ENCODE data around the gene PROCR.
"Not testable (repeated sequence)": the region's sequence is repeated elsewhere in the genome, so short reads cannot be mapped to it uniquely, and the experiment has no call there.

The PROCR gene

GRCh38 chr20:35171753-35172433, at the start of gene PROCR:
TSS of gene PROCR (plus strand) at chr20:35172072. CDS start at chr20:35172155, 83 bp downstream.
- DNase-seq = peak; percentile 93

DNA sequence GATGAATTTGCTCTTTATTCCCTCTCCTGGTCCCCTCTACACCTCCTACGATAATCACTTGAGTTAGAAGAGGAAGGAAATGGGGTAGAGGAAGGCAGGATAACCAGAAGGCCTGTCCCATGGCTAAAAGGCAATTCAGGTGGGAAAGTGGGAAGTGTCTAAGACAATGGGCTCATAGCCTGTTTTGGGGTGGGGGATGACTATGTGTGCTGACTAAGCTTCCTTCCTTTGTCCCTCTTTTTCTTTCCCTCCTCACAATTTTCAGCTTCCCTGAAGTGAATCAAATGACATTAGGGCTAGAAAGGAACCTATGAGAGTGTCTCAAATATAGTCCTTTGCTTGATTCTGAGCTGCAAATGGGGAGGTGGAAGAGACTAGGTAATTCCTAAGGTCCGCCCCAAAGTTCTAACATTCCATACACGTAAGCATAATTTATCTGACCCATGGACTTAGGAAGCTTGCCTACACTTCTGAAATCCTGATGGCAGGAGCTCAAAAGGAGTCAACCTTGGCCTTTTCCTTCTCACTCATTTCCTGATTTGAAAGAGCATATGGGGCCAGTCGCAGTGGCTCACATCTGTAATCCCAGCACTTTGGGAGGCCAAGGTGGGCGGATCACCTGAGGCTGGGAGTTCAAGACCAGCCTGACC, 49.0 kb upstream of the PROCR start:
- DNase-seq = no peak

DNA sequence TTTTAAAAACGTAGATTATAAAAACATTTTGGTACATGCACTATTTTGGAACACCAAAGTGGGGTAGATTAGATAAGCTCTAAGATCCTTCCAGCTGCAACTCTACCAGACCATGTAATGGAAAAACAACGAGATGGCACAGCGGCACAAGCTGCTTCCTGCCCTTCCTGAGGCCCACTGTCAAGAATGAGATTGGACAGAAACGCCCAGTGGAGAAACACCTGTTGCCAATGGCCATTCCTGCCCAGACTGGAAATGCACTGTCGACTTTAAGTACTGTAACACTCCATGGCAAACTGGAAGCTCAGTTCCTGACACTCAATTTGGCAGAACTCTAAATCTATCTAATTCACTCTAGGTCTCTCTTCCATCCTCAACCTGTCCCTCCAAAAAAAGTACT, 46.1 kb upstream of the PROCR start:
- DNase-seq = no peak

DNA sequence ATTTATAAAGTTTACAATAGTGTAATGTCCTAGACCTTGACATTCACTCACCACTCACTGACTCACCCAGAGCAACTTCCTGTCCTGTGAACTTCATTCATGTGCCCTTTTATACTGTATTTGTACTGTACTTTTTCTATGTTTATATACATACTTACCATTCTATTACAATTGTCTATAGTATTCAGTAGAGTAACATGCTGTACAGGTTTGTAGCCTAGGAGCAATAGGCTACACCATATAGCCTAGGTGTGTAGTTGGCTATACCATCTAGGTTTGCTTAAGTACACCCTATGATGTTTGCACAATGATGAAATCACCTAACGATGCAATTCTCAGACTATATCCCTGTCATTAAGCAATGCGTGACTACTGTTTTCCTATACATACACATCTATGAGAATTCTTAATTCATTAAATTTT, 42.2 kb upstream of the PROCR start:
- no peak for DNase-seq

- no peak for DNase-seq
These were observed 39.9 kb upstream of the PROCR start for GRCh38 chr20:35131934-35132333.

DNA sequence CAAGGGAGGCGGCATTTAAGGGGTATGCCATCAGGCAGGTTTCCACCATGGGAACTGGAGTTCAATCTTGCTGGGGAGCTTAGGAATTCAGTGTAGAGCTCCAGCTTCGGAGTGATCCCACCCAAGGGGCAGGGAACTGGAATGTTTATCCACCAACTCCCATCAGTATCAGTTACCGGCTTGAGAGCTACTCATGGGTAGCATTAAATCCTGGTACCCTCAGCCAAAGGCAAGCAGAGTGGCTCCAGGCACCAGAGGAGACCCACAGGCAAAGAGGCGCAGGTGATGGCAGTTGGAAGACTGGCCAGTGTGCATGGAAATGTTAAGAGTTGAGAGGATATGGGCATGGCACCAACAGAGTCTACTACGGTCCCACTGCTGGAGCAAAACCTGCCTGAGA, 38.8 kb upstream of the PROCR start:
- no peak for DNase-seq

DNA sequence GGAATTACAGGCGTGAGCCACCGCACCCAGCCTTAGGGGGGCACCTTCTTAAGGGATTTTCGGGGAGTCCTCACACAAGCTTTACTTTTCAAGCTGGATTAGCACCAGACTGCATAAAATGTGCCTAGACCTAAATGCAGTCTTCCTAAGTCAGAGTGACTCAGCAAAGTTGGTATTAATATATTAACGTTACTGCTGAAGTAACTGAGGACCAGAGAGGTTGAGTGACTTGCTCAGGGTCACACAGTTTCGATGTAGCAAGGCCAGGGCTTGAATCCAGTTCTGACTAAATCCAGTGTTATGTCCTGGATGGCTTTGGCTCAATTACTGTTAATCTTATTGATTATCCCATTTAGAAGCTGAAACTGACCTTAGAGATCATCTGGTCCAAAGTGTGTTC, 38.1 kb upstream of the PROCR start:
- DNase-seq = no peak

DNA sequence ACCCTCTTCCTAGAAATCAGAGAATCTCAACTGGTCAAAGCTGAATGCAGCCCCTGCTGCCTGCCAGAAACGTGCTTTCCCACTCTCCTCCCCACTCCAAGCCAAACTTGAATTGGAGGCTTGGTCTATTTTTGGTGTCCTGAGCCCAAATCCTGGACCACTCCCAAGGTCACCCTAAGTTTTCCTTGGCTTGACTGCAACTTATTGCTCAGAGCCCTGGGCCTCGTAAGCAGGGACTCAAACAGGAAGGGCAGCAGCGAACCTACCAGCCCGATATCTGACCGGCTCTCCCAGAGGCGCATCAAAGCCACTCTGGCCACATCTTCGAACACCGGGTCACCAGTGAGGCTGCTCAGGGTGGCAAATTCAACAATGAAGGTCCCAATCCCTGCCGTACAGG, 37.4 kb upstream of the PROCR start:
- DNase-seq = peak; percentile 41

DNA sequence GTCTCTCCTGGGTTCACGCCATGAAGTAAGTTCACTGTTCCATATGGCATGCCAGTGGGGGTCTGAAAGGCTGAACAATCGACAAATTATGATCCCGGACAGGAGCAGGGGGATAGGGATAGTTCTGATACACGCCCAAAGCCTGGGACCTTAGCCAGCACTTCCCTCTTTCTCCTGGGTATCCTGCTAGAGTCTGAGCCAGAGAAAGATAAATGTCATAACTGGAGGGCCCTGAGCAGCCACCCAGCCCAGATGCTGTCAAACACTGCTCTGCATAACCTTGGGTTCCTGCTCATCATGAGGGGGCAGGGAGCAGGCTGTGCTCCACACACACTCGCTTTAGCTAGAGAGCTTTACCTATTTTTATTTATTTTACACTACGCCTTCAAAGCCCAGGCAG, 37.0 kb upstream of the PROCR start:
- peak; percentile 41 for DNase-seq

DNA sequence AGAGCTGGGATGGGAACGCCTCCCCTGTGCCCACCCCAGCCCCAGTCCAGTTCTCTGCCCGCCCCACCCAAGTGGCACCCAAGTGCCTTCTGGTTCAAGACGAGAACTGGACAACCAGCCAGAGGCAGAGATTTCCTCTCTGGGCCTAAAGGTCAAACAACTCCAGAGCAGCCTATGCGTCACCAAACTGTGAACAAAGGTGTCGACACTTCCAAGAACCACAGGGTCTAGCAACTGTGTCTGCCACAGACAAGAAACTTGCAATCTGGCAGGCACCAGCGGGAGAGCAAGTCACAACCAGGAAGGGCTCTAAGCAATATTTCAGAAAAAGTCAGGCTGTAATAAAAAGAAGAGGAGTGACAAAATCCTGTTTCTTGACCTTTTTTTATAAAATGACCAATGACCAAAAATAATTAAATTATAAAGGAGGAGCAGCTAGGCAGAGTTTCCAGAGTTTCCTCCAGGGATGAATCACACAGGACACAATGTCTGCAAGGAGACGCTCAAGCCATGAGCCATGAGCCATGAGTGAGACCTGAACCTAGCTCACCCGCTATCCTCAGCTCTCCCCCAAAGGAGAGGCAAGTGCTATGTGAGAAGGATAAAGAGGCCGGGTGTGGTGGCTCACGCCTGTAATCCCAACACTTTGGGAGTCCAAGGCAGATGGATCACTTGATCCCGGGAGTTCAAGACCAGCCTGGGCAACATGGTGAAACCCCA, 35.8 kb upstream of the PROCR start:
- no peak for DNase-seq

- DNase-seq = no peak
These were observed 27.2 kb upstream of the PROCR start for GRCh38 chr20:35144694-35145093.

GRCh38 chr20:35145141-35145564, 26.7 kb upstream of the PROCR start:
- no peak for DNase-seq

DNA sequence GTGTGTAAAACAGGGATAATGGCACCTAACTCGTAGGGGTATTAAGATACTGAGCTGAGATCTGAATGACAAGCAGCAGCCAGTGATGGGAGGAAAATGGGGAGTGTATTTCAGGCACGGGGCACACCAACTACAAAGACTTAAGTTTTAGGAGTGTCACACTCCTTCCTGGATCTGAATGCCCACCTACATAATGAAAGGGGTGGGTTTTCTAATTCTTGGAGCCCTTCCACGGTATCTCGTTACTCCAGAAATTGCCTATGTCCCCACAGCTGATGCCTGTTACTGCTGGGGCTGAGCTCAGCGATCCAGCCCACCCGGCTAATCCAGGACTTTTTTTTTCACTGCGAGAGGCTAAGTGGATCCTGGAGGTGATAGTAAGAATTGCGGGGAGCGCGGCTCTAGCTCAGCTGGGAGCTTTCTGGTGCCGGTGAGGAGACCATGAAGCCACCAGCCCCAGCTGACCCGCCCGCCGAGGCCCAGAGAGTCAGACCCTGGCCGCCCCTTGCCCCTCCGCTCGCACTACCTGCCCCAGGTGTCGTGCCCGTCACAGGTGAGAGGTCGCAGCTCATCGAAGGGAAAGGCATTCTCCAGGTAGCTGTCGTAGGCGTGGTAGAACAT, 25.5 kb upstream of the PROCR start:
- DNase-seq = peak; percentile 27

- DNase-seq = peak; percentile 97
These were observed 24.8 kb upstream of the PROCR start, which contains the start of gene EDEM2 for GRCh38 chr20:35146920-35147574. TSS of gene EDEM2 (minus strand) at chr20:35147336. CDS start at chr20:35147258, 78 bp downstream.

GRCh38 chr20:35147575-35148071, 24.2 kb upstream of the PROCR start:
- DNase-seq = not testable (repeated sequence)

DNA sequence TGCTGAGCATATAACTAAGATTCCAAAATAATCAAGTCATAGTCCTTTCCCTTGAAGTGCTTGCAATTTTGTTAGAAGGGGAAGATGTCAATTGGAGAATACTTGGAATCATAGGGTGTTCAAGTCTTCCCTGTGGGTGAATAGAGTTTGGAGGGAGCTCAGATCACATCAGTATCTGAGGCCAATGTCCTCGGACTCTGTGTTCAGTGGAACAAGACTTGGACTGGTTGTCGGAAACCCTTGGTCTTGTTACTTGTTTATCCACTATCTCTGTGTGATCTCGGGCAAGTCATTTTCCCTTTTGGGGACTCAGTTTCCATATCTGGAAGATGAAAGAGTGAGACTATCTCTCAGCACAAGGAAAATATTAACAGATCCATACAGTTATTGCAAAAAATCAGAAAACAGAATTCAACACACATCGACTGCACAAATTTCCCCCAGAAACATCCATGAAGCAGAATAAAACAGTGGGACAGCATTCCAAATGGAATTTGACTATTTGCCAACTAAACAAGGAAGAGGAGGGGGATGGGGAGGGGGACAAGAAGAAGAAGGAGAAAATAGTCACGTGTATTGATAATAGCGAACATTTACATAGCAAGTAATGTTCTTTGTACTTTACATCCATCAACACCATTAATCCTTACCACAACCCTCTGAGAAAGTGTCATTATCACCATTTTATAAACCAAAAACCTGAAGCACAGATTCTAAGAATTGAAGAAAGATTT, 20.9 kb upstream of the PROCR start:
- DNase-seq = no peak

- peak; percentile 69 for DNase-seq
These were observed 20.1 kb upstream of the PROCR start for GRCh38 chr20:35151736-35152135.

DNA sequence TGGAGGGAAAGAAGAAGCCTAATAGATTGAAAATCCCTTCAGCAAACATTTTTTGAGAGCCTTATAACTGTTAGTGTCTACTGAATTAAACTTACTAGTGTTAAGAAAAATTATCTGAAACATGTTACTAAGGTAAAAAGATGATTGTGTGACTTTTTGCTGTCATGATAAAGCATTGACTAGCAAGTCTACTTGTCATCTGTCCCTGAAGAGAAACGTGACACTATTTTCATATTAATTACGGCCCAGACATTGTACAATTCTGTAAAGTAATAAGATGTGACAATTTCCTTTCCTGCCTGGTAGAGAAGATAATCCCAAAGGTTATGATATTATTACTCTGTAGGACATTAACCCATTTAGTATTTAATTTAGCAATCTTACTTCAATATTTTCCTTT, 15.9 kb upstream of the PROCR start:
- DNase-seq = no peak

GRCh38 chr20:35156978-35157377, 14.9 kb upstream of the PROCR start:
- no peak for DNase-seq

- DNase-seq = not testable (repeated sequence)
These were observed 11.5 kb upstream of the PROCR start for GRCh38 chr20:35160341-35160740.

- DNase-seq = not testable (repeated sequence)
These were observed 7.3 kb upstream of the PROCR start for GRCh38 chr20:35164531-35164930.

Data from right hindlimb (tissue), 1 donor.